ENCODE results near the gene GPN3.
"Not testable (repeated sequence)": the region's sequence is repeated elsewhere in the genome, so short reads cannot be mapped to it uniquely, and the experiment has no call there.

GPN3 gene

GRCh38 chr12:110421701-110422100 is 46.4 kb downstream of the GPN3 start:
- no peak for TF ChIP-seq EZH2phosphoT487 (IDR thresholded peaks at IDR 0.05; ENCODE audit: borderline replicate concordance, low read length)
- TF ChIP-seq, protein P1, sequence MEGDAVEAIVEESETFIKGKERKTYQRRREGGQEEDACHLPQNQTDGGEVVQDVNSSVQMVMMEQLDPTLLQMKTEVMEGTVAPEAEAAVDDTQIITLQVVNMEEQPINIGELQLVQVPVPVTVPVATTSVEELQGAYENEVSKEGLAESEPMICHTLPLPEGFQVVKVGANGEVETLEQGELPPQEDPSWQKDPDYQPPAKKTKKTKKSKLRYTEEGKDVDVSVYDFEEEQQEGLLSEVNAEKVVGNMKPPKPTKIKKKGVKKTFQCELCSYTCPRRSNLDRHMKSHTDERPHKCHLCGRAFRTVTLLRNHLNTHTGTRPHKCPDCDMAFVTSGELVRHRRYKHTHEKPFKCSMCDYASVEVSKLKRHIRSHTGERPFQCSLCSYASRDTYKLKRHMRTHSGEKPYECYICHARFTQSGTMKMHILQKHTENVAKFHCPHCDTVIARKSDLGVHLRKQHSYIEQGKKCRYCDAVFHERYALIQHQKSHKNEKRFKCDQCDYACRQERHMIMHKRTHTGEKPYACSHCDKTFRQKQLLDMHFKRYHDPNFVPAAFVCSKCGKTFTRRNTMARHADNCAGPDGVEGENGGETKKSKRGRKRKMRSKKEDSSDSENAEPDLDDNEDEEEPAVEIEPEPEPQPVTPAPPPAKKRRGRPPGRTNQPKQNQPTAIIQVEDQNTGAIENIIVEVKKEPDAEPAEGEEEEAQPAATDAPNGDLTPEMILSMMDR (IDR thresholded peaks at IDR 0.05; ENCODE audit: low read depth, low read length, poor library complexity, severe bottlenecking): no peak
- Histone ChIP-seq H3K79me2 (ENCODE audit: control insufficient read depth, low read length) (no peaks in the 10 kb centered on the region), H3K27me3 (ENCODE audit: control insufficient read depth, low read length) (peaks cover 12% of the 10 kb centered on the region), H3K4me2 (ENCODE audit: low read length) (no peak overlapping the region), H3K4me1 (ENCODE audit: control insufficient read depth, low read length) (peaks cover 22% of the 10 kb centered on the region), H3K27ac (ENCODE audit: low read depth, low read length) (no peak overlapping the region), H3K36me3 (ENCODE audit: control insufficient read depth, low read length) (no peaks in the 10 kb centered on the region), H3K9me2 (replicated peaks; ENCODE audit: control insufficient read depth, low read length) (no peaks in the 10 kb centered on the region), H3K9me3 (ENCODE audit: control insufficient read depth, insufficient read depth, low read length) (no peaks in the 10 kb centered on the region), H3F3A (ENCODE audit: control insufficient read depth, insufficient read depth) (peaks cover 3% of the 10 kb centered on the region), H4K20me1 (ENCODE audit: control insufficient read depth, insufficient read depth, low read depth, low read length) (no peaks in the 10 kb centered on the region), H3K4me3 (ENCODE audit: low read length) (no peak overlapping the region)

- Histone ChIP-seq H4K20me1 (ENCODE audit: control insufficient read depth, insufficient read depth, low read depth, low read length) (no peaks in the 10 kb centered on the region), H3K36me3 (ENCODE audit: control insufficient read depth, low read length) (no peaks in the 10 kb centered on the region), H3K79me2 (ENCODE audit: control insufficient read depth, low read length) (no peaks in the 10 kb centered on the region), H3K9me2 (replicated peaks; ENCODE audit: control insufficient read depth, low read length) (no peaks in the 10 kb centered on the region), H3K9me3 (ENCODE audit: control insufficient read depth, insufficient read depth, low read length) (no peaks in the 10 kb centered on the region), H3K4me2 (ENCODE audit: low read length) (no peak overlapping the region), H3K4me1 (ENCODE audit: control insufficient read depth, low read length) (peaks cover 26% of the 10 kb centered on the region), H3K27ac (ENCODE audit: low read depth, low read length) (no peak overlapping the region), H3K27me3 (ENCODE audit: control insufficient read depth, low read length) (peaks cover 12% of the 10 kb centered on the region), H3K4me3 (ENCODE audit: low read length) (no peak overlapping the region), H3F3A (ENCODE audit: control insufficient read depth, insufficient read depth) (peaks cover 3% of the 10 kb centered on the region)
- TF ChIP-seq, protein P1 (IDR thresholded peaks at IDR 0.05; ENCODE audit: low read depth, low read length, poor library complexity, severe bottlenecking): no peak
- TF ChIP-seq EZH2phosphoT487 (IDR thresholded peaks at IDR 0.05; ENCODE audit: borderline replicate concordance, low read length): no peak
These were observed 46.8 kb downstream of the GPN3 start for GRCh38 chr12:110421159-110421661.

DNA sequence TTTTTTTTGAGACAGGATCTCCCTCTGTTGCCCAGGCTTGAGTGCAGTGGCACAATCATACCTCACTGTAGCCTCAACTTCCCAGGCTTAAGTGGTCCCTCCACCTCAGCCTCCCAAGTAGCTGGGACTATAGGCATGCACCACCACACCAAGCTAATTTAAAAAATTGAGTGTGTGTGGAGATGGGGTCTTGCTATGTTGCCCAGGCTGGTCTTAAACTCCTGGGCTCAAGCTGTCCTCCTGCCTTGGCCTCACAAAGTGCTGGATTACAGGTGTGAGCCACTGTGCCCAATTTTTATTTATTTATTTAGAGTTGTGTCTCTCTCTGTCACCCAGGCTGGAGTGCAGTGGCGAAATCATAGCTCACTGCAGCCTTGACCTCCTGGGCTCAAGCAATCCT is 47.4 kb downstream of the GPN3 start:
- H4K20me1 ChIP-seq (ENCODE audit: control insufficient read depth, insufficient read depth, low read depth, low read length); H3K9me3 ChIP-seq (ENCODE audit: control insufficient read depth, insufficient read depth, low read length); H3K4me2 ChIP-seq (ENCODE audit: low read length); H3K79me2 ChIP-seq (ENCODE audit: control insufficient read depth, low read length); H3K27ac ChIP-seq (ENCODE audit: low read depth, low read length); H3K36me3 ChIP-seq (ENCODE audit: control insufficient read depth, low read length); H3F3A ChIP-seq (ENCODE audit: control insufficient read depth, insufficient read depth); H3K9me2 ChIP-seq (replicated peaks; ENCODE audit: control insufficient read depth, low read length); H3K4me3 ChIP-seq (ENCODE audit: low read length): not testable (repeated sequence)
- H3K27me3 ChIP-seq (ENCODE audit: control insufficient read depth, low read length): peaks cover 12% of the 10 kb centered on the region
- H3K4me1 ChIP-seq (ENCODE audit: control insufficient read depth, low read length): peaks cover 26% of the 10 kb centered on the region

GRCh38 chr12:110417113-110417512 is 50.9 kb downstream of the GPN3 start:
- peak overlapping the region; percentile 67 for H3K4me3 ChIP-seq (ENCODE audit: low read length)
- H3K79me2 ChIP-seq (ENCODE audit: control insufficient read depth, low read length); H3K9me2 ChIP-seq (replicated peaks; ENCODE audit: control insufficient read depth, low read length); H3K9me3 ChIP-seq (ENCODE audit: control insufficient read depth, insufficient read depth, low read length); H3F3A ChIP-seq (ENCODE audit: control insufficient read depth, insufficient read depth); H4K20me1 ChIP-seq (ENCODE audit: control insufficient read depth, insufficient read depth, low read depth, low read length); H3K36me3 ChIP-seq (ENCODE audit: control insufficient read depth, low read length); H3K27me3 ChIP-seq (ENCODE audit: control insufficient read depth, low read length): not testable (repeated sequence)
- peaks cover 26% of the 10 kb centered on the region for H3K4me1 ChIP-seq (ENCODE audit: control insufficient read depth, low read length)
- peak overlapping the region; percentile 77 for H3K4me2 ChIP-seq (ENCODE audit: low read length)
- peak overlapping the region; percentile 74 for H3K27ac ChIP-seq (ENCODE audit: low read depth, low read length)

DNA sequence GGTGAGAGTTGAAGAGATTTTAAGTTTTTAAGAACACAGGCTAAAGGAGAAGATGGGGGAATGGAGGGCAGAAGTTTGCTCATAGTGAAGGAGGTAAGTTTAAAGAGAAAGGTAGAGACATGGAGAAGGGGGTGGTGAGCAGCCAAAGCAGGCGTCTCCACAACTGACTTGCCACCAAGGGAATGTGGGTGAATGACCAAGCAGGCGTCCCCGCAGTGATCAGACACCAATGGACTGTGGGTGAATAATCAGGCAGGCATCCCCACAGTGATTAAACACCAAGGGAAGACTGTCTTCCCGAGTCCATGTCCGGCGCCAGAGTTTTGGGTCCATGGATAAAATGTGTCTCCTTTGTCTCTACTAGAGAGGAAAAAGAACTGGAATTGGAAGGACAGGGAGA is 58.0 kb downstream of the GPN3 start:
- H3K9me2 ChIP-seq (replicated peaks; ENCODE audit: control insufficient read depth, low read length); H3F3A ChIP-seq (ENCODE audit: control insufficient read depth, insufficient read depth); H3K36me3 ChIP-seq (ENCODE audit: control insufficient read depth, low read length); H3K4me1 ChIP-seq (ENCODE audit: control insufficient read depth, low read length); H3K4me2 ChIP-seq (ENCODE audit: low read length); H4K20me1 ChIP-seq (ENCODE audit: control insufficient read depth, insufficient read depth, low read depth, low read length); H3K79me2 ChIP-seq (ENCODE audit: control insufficient read depth, low read length); H3K9me3 ChIP-seq (ENCODE audit: control insufficient read depth, insufficient read depth, low read length); H3K4me3 ChIP-seq (ENCODE audit: low read length); H3K27me3 ChIP-seq (ENCODE audit: control insufficient read depth, low read length); H3K27ac ChIP-seq (ENCODE audit: low read depth, low read length): not testable (repeated sequence)

GRCh38 chr12:110405126-110405662 is 62.9 kb downstream of the GPN3 start:
- H4K20me1 ChIP-seq (ENCODE audit: control insufficient read depth, insufficient read depth, low read depth, low read length); H3K9me2 ChIP-seq (replicated peaks; ENCODE audit: control insufficient read depth, low read length); H3K27ac ChIP-seq (ENCODE audit: low read depth, low read length); H3K9me3 ChIP-seq (ENCODE audit: control insufficient read depth, insufficient read depth, low read length); H3K27me3 ChIP-seq (ENCODE audit: control insufficient read depth, low read length); H3F3A ChIP-seq (ENCODE audit: control insufficient read depth, insufficient read depth); H3K4me3 ChIP-seq (ENCODE audit: low read length); H3K4me2 ChIP-seq (ENCODE audit: low read length): not testable (repeated sequence)
- H3K36me3 ChIP-seq (ENCODE audit: control insufficient read depth, low read length): peaks cover 25% of the 10 kb centered on the region
- H3K79me2 ChIP-seq (ENCODE audit: control insufficient read depth, low read length): peaks cover 36% of the 10 kb centered on the region
- H3K4me1 ChIP-seq (ENCODE audit: control insufficient read depth, low read length): peaks cover 29% of the 10 kb centered on the region
